Upper lobe of left lung (tissue), 6 donors: Measurements from ENCODE around the gene MAP3K13. TPM values are rescaled to one million over a fixed set of nuclear protein-coding genes. Genes with fewer than 3 reads are reported as not detected.

ENCODE experiments used
- ATAC-seq, 2 donors: fragments of 200-7000 bp; cut with Tn5 transposase; one replicate each; pipeline ENCODE4 v1.9.1; 2022; ENCODE audit warnings: mild to moderate bottlenecking in 2 of 2, moderate library complexity in 2 of 2; ENCODE audit not compliant: low FRiP score in 2 of 2
- DNase-seq, 2 donors: peaks; one replicate each; pipeline ENCODE4 v3.0.0-alpha.2; 2019 to 2020
- H3K27ac ChIP-seq, 4 donors: fragments of 200-600 bp; sonication (generic); one replicate each; pipeline ENCODE4 v1.5.1; 2016 to 2019
- H3K27me3 ChIP-seq, 4 donors: fragments of 200-600 bp; sonication (generic); one replicate each; pipeline ENCODE4 v1.5.1; 2017 to 2019
- H3K36me3 ChIP-seq, 4 donors: fragments of 200-600 bp; sonication (generic); one replicate each; pipeline ENCODE4 v1.5.1; 2016 to 2019
- H3K4me1 ChIP-seq, 4 donors: fragments of 200-600 bp; sonication (generic); one replicate each; pipeline ENCODE4 v1.5.1; 2018 to 2019
- H3K4me3 ChIP-seq, 4 donors: fragments of 200-600 bp; sonication (generic); one replicate each; pipeline ENCODE4 v1.5.1; 2017 to 2019; ENCODE audit warnings: mild to moderate bottlenecking in 2 of 4, moderate library complexity in 1 of 4
- H3K9me3 ChIP-seq, 4 donors: fragments of 200-600 bp; sonication (generic); one replicate each; pipeline ENCODE4 v1.5.1; 2018 to 2019
- EP300 ChIP-seq, 4 donors: sonication (generic); formaldehyde crosslinking; IDR thresholded peaks; one replicate each; pipeline ENCODE4 v1.5.1; 2017; ENCODE audit warnings: antibody characterized with exemption in 4 of 4, control low read depth in 2 of 4
- POLR2A ChIP-seq, 4 donors: fragments of 450-650 bp; IDR thresholded peaks; one replicate each; pipeline ENCODE4 v1.5.1; 2016 to 2017; ENCODE audit warnings: antibody characterized with exemption in 4 of 4, mild to moderate bottlenecking in 2 of 4
- POLR2AphosphoS5 ChIP-seq, 2 donors: sonication (generic); formaldehyde crosslinking; IDR thresholded peaks; one replicate each; pipeline ENCODE4 v1.5.1; 2017; ENCODE audit warnings: antibody characterized with exemption in 2 of 2
- WGBS, 2 donors: methylation state at CpG; one replicate each; pipeline ENCODE4 v1.1.5; 2017 to 2018; 5-methylcytosine and 5-hydroxymethylcytosine counted together
- total RNA-seq, 6 donors: library from RNA; depleted of rRNA in 4 of 6; stranded (reverse); fragments of >200 nt in 4 of 6; gene quantifications; one replicate each; pipeline versions ENCODE4 v1.1.0 to v1.2.1, GENCODE V29; 2016 to 2021
- TF ChIP-seq, protein P1 (sequence below), 6 experiments: fragments of 450-650 bp in 4 of 6; fragments of 200-600 bp in 2 of 6; sonication (generic) in 2 of 6; IDR thresholded peaks; one replicate each; pipeline ENCODE4 v1.5.1; 2016 to 2019; ENCODE audit warnings: antibody characterized with exemption in 6 of 6
- donor health status: DM: no; HTN: no; CAD: no; lungs with moderate emphysema.
- donor health status: DM: no; HTN: yes; CAD: no; lungs with severe emphysema.

MAP3K13 gene
- total RNA-seq, 6 donors from 2014 or later: 25.3 to 41.4 (median 31.2) TPM

- ATAC-seq (no peak), DNase-seq (no peak)
- Histone ChIP-seq H3K27ac (no peak overlapping the region), H3K9me3 (no peaks in the 10 kb centered on the region), H3K4me1 (no peaks in the 10 kb centered on the region), H3K36me3 (no peaks in the 10 kb centered on the region), H3K27me3 (no peaks in the 10 kb centered on the region), H3K4me3 (no peak overlapping the region)
- WGBS, 2 donors: 69 to 78% methylated on average over 5 of the region's 5 CpGs
- TF ChIP-seq EP300 (IDR thresholded peaks at IDR 0.05): no peak
- TF ChIP-seq POLR2AphosphoS5 (IDR thresholded peaks at IDR 0.05): no peak
- TF ChIP-seq, protein P1, sequence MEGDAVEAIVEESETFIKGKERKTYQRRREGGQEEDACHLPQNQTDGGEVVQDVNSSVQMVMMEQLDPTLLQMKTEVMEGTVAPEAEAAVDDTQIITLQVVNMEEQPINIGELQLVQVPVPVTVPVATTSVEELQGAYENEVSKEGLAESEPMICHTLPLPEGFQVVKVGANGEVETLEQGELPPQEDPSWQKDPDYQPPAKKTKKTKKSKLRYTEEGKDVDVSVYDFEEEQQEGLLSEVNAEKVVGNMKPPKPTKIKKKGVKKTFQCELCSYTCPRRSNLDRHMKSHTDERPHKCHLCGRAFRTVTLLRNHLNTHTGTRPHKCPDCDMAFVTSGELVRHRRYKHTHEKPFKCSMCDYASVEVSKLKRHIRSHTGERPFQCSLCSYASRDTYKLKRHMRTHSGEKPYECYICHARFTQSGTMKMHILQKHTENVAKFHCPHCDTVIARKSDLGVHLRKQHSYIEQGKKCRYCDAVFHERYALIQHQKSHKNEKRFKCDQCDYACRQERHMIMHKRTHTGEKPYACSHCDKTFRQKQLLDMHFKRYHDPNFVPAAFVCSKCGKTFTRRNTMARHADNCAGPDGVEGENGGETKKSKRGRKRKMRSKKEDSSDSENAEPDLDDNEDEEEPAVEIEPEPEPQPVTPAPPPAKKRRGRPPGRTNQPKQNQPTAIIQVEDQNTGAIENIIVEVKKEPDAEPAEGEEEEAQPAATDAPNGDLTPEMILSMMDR (IDR thresholded peaks at IDR 0.05): no peak
- no peak for TF ChIP-seq POLR2A (IDR thresholded peaks at IDR 0.05)
These were observed 167.9 kb downstream of the MAP3K13 start for GRCh38 chr3:185530856-185531255.

GRCh38 chr3:185532901-185533300 lies 170.0 kb downstream of the MAP3K13 start:
- H3K27me3 ChIP-seq: no peaks in the 10 kb centered on the region
- DNase-seq (no peak), ATAC-seq (no peak)
- peaks cover 5 to 11% (median 5%) of the 10 kb centered on the region in 4 donors for H3K4me1 ChIP-seq
- TF ChIP-seq POLR2AphosphoS5 (IDR thresholded peaks at IDR 0.05) (no peak), POLR2A (IDR thresholded peaks at IDR 0.05) (no peak), EP300 (IDR thresholded peaks at IDR 0.05) (no peak)
- TF ChIP-seq, protein P1 (IDR thresholded peaks at IDR 0.05): no peak
- no peaks in the 10 kb centered on the region for H3K36me3 ChIP-seq
- 70% methylated on average over 5 of the region's 5 CpGs for WGBS, 2 donors
- no peak overlapping the region for H3K4me3 ChIP-seq
- H3K27ac ChIP-seq: no peak overlapping the region
- no peaks in the 10 kb centered on the region for H3K9me3 ChIP-seq

- H3K27me3 ChIP-seq: no peaks in the 10 kb centered on the region
- peaks cover 5 to 11% (median 5%) of the 10 kb centered on the region in 4 donors for H3K4me1 ChIP-seq
- H3K27ac ChIP-seq: no peak overlapping the region
- WGBS, 2 donors: 75 to 100% methylated on average over 2 of the region's 2 CpGs
- DNase-seq: no peak
- H3K36me3 ChIP-seq: no peaks in the 10 kb centered on the region
- no peak for ATAC-seq
- TF ChIP-seq POLR2AphosphoS5 (IDR thresholded peaks at IDR 0.05) (no peak), POLR2A (IDR thresholded peaks at IDR 0.05) (no peak), EP300 (IDR thresholded peaks at IDR 0.05) (no peak)
- TF ChIP-seq, protein P1 (IDR thresholded peaks at IDR 0.05): no peak
- H3K9me3 ChIP-seq: no peaks in the 10 kb centered on the region
- no peak overlapping the region for H3K4me3 ChIP-seq
These were observed 171.6 kb downstream of the MAP3K13 start for GRCh38 chr3:185534511-185534910.

- WGBS, 2 donors: 14 to 32% methylated on average over 9 of the region's 9 CpGs
- no peaks in the 10 kb centered on the region for H3K9me3 ChIP-seq
- H3K4me3 ChIP-seq: no peak overlapping the region
- H3K27ac ChIP-seq: peak overlapping the region; percentile 65 to 76 (median 71)
- DNase-seq: peak in 1 of 2 donors; percentile 87
- H3K4me1 ChIP-seq: peaks cover 5 to 11% (median 5%) of the 10 kb centered on the region in 4 donors
- TF ChIP-seq, protein P1 (IDR thresholded peaks at IDR 0.05): peak in 1 of 6 experiments; percentile 8
- TF ChIP-seq POLR2AphosphoS5 (IDR thresholded peaks at IDR 0.05) (peak; percentile 60 to 62), POLR2A (IDR thresholded peaks at IDR 0.05) (peak in 2 of 4 donors; percentile 13 to 39), EP300 (IDR thresholded peaks at IDR 0.05) (peak in 2 of 4 donors; percentile 40 to 87)
- peak; percentile 95 for ATAC-seq
- no peaks in the 10 kb centered on the region for H3K27me3 ChIP-seq
- no peaks in the 10 kb centered on the region for H3K36me3 ChIP-seq
These were observed 174.5 kb downstream of the MAP3K13 start for GRCh38 chr3:185537369-185537970.

Other genes starting within 250 kb of the MAP3K13 start
- 1 to 10 TPM in 5 of 6 donors, under 1 TPM in 1; 0.67 to 3.9 (median 1.6) TPM for gene C3orf70, start 210.1 kb upstream of the MAP3K13 start, total RNA-seq
- 10 to 100 TPM in 2 of 6 donors, 1 to 10 TPM in 4; 3.6 to 14.8 (median 7.6) TPM for gene EHHADH, start 109.1 kb upstream of the MAP3K13 start, total RNA-seq
- gene TMEM41A, start 135.9 kb downstream of the MAP3K13 start, total RNA-seq: 10 to 100 TPM; 14.8 to 38.5 (median 24.5) TPM
- 10 to 100 TPM; 25.9 to 63.1 (median 42.3) TPM for gene LIPH, start 189.5 kb downstream of the MAP3K13 start, total RNA-seq
- 10 to 100 TPM; 18.9 to 42.2 (median 31.6) TPM for gene SENP2, start 223.2 kb downstream of the MAP3K13 start, total RNA-seq